Progenitor cell of endocrine pancreas (in vitro differentiated cells): ENCODE measurements around the gene CERK. TPM values are rescaled to one million over a fixed set of nuclear protein-coding genes. Genes with fewer than 3 reads are reported as not detected.

Experiments used
- DNase-seq: peaks from one replicate; pipeline ENCODE4 v3.0.0; 2021; ENCODE audit warnings: low spot score; ENCODE audit not compliant: unreplicated experiment
- H3K27ac Mint-ChIP-seq: 2 replicates; pipeline ENCODE4 v1.8.0; 2021; ENCODE audit warnings: mild to moderate bottlenecking, moderate library complexity, mixed read lengths
- H3K27me3 Mint-ChIP-seq: 2 replicates; pipeline ENCODE4 v1.8.0; 2021; ENCODE audit warnings: mixed read lengths
- H3K36me3 Mint-ChIP-seq: 2 replicates; pipeline ENCODE4 v1.8.0; 2022; ENCODE audit warnings: mixed read lengths; ENCODE audit not compliant: insufficient read depth
- H3K4me1 Mint-ChIP-seq: 2 replicates; pipeline ENCODE4 v1.8.0; 2021; ENCODE audit warnings: low read depth, mixed read lengths
- H3K4me3 Mint-ChIP-seq: 2 replicates; pipeline ENCODE4 v1.8.0; 2021; ENCODE audit warnings: low read depth, mild to moderate bottlenecking, moderate library complexity, mixed read lengths
- H3K9me3 Mint-ChIP-seq: 2 replicates; pipeline ENCODE4 v1.8.0; 2021; ENCODE audit warnings: low read depth, mixed read lengths
- CTCF ChIP-seq: fragments of 200-600 bp; sonication (generic); IDR thresholded peaks from one replicate; pipeline ENCODE4 v1.5.0; 2021; ENCODE audit warnings: antibody characterized with exemption, mild to moderate bottlenecking; ENCODE audit not compliant: unreplicated experiment
- total RNA-seq: library from RNA; stranded (reverse); gene quantifications from 2 replicates; pipeline ENCODE4 v1.2.1, GENCODE V29; 2021

The CERK gene
- total RNA-seq, 1 donor from 2014 or later: 62.0 TPM

- TF ChIP-seq CTCF: no peak
- Mint-ChIP-seq H3K27ac (no peak overlapping the region), H3K4me3 (no peak overlapping the region), H3K4me1 (peaks cover 12% of the 10 kb centered on the region), H3K27me3 (peaks cover 6% of the 10 kb centered on the region), H3K9me3 (no peaks in the 10 kb centered on the region), H3K36me3 (peaks cover 63% of the 10 kb centered on the region)
- DNase-seq: no peak
Observed at GRCh38 chr22:46707305-46707704, 30.7 kb downstream of the CERK start.

GRCh38 chr22:46706060-46706459 lies 32.0 kb downstream of the CERK start:
- Mint-ChIP-seq H3K36me3 (peaks cover 57% of the 10 kb centered on the region), H3K9me3 (no peaks in the 10 kb centered on the region), H3K4me1 (peaks cover 12% of the 10 kb centered on the region), H3K27ac (no peak overlapping the region), H3K4me3 (no peak overlapping the region), H3K27me3 (peaks cover 6% of the 10 kb centered on the region)
- DNase-seq: no peak
- no peak for TF ChIP-seq CTCF

GRCh38 chr22:46703996-46704370 lies 34.1 kb downstream of the CERK start:
- DNase-seq: no peak
- H3K27ac Mint-ChIP-seq: no peak overlapping the region
- TF ChIP-seq CTCF: no peak
- peaks cover 2% of the 10 kb centered on the region for H3K27me3 Mint-ChIP-seq
- H3K9me3 Mint-ChIP-seq: no peaks in the 10 kb centered on the region
- no peak overlapping the region for H3K4me3 Mint-ChIP-seq
- peaks cover 12% of the 10 kb centered on the region for H3K4me1 Mint-ChIP-seq
- peaks cover 53% of the 10 kb centered on the region for H3K36me3 Mint-ChIP-seq

DNA sequence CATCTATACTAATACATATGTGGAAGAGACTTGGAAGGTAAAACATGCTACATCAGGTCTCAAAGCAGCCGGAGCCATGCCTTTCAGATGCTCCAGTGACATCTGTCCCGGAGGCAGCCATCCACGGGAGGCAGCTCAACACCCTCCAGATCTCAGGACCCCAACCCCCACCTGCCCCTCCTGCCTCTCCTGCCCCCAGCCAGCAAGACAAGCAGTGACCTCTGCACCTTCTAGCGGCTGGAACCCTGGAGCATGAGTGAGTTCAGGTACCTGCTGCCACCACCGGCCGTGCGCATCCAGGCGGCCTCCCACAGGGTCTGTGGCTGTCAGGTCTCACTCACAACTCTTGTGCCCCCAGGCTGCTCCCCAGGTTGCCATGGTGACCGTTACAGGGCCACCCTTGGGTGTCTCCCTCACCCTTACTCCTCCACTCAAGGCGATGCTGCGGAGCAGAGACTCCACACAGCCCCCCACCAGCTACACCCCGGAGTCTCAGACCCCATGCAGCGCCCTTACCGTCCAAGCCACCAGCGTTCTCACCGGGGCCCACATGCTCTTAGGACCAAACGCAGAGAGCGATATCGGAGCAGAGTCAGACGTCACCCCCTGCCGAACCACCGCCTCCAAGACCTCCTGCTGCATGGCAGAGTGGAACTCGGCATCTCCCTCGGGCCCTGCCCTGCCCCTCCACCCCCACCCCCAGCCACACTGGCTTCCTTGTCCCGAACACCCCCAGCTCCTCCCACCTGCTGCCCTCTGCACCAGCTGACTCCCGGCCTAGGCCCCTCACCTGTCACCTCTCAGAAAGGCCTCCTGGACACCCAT lies 34.7 kb downstream of the CERK start:
- Mint-ChIP-seq H3K27ac (no peak overlapping the region), H3K36me3 (peaks cover 51% of the 10 kb centered on the region), H3K9me3 (no peaks in the 10 kb centered on the region), H3K4me1 (peaks cover 12% of the 10 kb centered on the region), H3K4me3 (no peak overlapping the region), H3K27me3 (peaks cover 2% of the 10 kb centered on the region)
- no peak for TF ChIP-seq CTCF
- DNase-seq: no peak

- Mint-ChIP-seq H3K27ac (no peak overlapping the region), H3K36me3 (peaks cover 37% of the 10 kb centered on the region), H3K27me3 (peaks cover 2% of the 10 kb centered on the region), H3K4me1 (peaks cover 11% of the 10 kb centered on the region), H3K9me3 (no peaks in the 10 kb centered on the region), H3K4me3 (no peak overlapping the region)
- DNase-seq: no peak
- no peak for TF ChIP-seq CTCF
Observed at GRCh38 chr22:46701262-46701661, 36.8 kb downstream of the CERK start.
